K562 (cell line): ENCODE results near the gene NUCKS1. TPM values are rescaled to one million over a fixed set of nuclear protein-coding genes. Genes with fewer than 3 reads are reported as not detected.

Experiments
- ATAC-seq: fragments of 200-7000 bp; cut with Tn5 transposase; 3 replicates; pipeline ENCODE4 v1.9.1; 2020; ENCODE audit warnings: moderate library complexity
- BruUV-seq: library from RNA; stranded (reverse); fragments of 400-500 nt; replicated peaks from 2 replicates; lab custom pipeline; 2021; lab: Mats Ljungman, UMichigan
- CTCF ChIA-PET: fragments of 300-600 bp; formaldehyde crosslinking; extraction: SDS; loops from one replicate; lab custom pipeline; 2021; ENCODE audit warnings: low intra/inter-chr PET ratio; lab: Yijun Ruan, JAX
- POLR2A ChIA-PET: fragments of 300-600, 350-650 bp; sonication (Branson Sonifier 250); formaldehyde crosslinking; extraction: SDS; loops from one replicate; lab custom pipeline; 2021; ENCODE audit warnings: antibody characterized with exemption, inconsistent platforms; lab: Yijun Ruan, JAX
- DNase-seq, 4 experiments: peaks; one replicate each; pipeline versions ENCODE4 v3.0.0 to v3.0.0-alpha.2; 2011 to 2018; ENCODE audit warnings: low spot score in 3 of 4, mixed read lengths in 3 of 4; ENCODE audit errors: extremely low read depth in 1 of 4
- FAIRE-seq: peaks from 2 replicates; lab custom pipeline; 2011; peaks lifted over from hg19 to GRCh38; lab: Jason Lieb, UNC
- H2AFZ ChIP-seq: 2 replicates; pipeline ENCODE4 v1.6.0; 2011; ENCODE audit warnings: low read depth, low read length, control low read depth, inconsistent platforms
- H3K27ac ChIP-seq: fragments of 200-600 bp; 3 replicates; pipeline ENCODE4 v1.8.0; 2011; ENCODE audit warnings: low read depth, mild to moderate bottlenecking, control low read depth, inconsistent platforms, low read length, moderate library complexity, mixed read lengths; ENCODE audit errors: extremely low read depth
- H3K27me3 ChIP-seq, 2 experiments: fragments of 300-600 bp in 1 of 2; 2 replicates in 1 of 2; 3 replicates in 1 of 2; pipeline versions ENCODE4 v1.6.0 to v1.8.0; 2011; ENCODE audit warnings: inconsistent platforms in 2 of 2, low read length in 2 of 2, mild to moderate bottlenecking in 1 of 2, mixed read lengths in 1 of 2, moderate library complexity in 1 of 2; ENCODE audit not compliant: control insufficient read depth in 2 of 2, insufficient read depth in 2 of 2
- H3K36me3 ChIP-seq: fragments of 300-600 bp; 3 replicates; pipeline ENCODE4 v1.8.0; 2011; ENCODE audit warnings: mild to moderate bottlenecking, low read length, inconsistent platforms; ENCODE audit not compliant: control insufficient read depth, insufficient read depth
- H3K4me1 ChIP-seq, 2 experiments: fragments of 200-600 bp in 1 of 2; replicated peaks in 1 of 2; 2 replicates in 1 of 2; 3 replicates in 1 of 2; pipeline versions ENCODE4 v1.5.1 to v1.8.0; 2011; ENCODE audit warnings: inconsistent platforms in 2 of 2, low read length in 2 of 2, mild to moderate bottlenecking in 1 of 2, mixed read lengths in 1 of 2, moderate library complexity in 1 of 2; ENCODE audit not compliant: control insufficient read depth in 2 of 2, insufficient read depth in 2 of 2
- H3K4me2 ChIP-seq: 2 replicates; pipeline ENCODE4 v1.6.1; 2011; ENCODE audit warnings: low read length, control low read depth, inconsistent platforms, mixed read lengths; ENCODE audit not compliant: insufficient read depth
- H3K4me3 ChIP-seq: fragments of 200-600 bp; sonication (generic), shearing (Covaris generic); 2 replicates; pipeline ENCODE4 v1.5.1; 2016; ENCODE audit warnings: control low read depth, inconsistent platforms
- H3K79me2 ChIP-seq: fragments of 200-600 bp; 3 replicates; pipeline ENCODE4 v1.8.0; 2011; ENCODE audit warnings: low read length, inconsistent platforms; ENCODE audit not compliant: control insufficient read depth, insufficient read depth
- H3K9ac ChIP-seq, 2 experiments: 2 replicates each; pipeline versions ENCODE4 v1.6.0 to v1.6.1; 2011; ENCODE audit warnings: low read depth in 2 of 2, low read length in 2 of 2, control low read depth in 1 of 2, inconsistent platforms in 1 of 2, mild to moderate bottlenecking in 1 of 2, mixed read lengths in 1 of 2; ENCODE audit not compliant: insufficient read depth in 1 of 2
- H3K9me1 ChIP-seq: one replicate; pipeline ENCODE4 v1.6.0; 2011; ENCODE audit warnings: inconsistent platforms, mild to moderate bottlenecking, low read length, moderate library complexity; ENCODE audit not compliant: control insufficient read depth, insufficient read depth
- H3K9me3 ChIP-seq: replicated peaks from 2 replicates; pipeline ENCODE4 v1.5.1; 2011; ENCODE audit warnings: low read depth, low read length, inconsistent platforms; ENCODE audit not compliant: control insufficient read depth, insufficient read depth
- H4K20me1 ChIP-seq: replicated peaks from 2 replicates; pipeline ENCODE4 v1.6.1; 2011; ENCODE audit warnings: low read length, inconsistent platforms, mixed read lengths; ENCODE audit not compliant: control insufficient read depth, insufficient read depth
- MYBL2 ChIP-seq, 2 experiments: fragments of 450-650 bp in 1 of 2; sonication (generic) in 1 of 2; formaldehyde crosslinking in 1 of 2; IDR thresholded peaks; 2 replicates each; pipeline versions ENCODE4 v1.6.1 to v1.8.1; 2017 to 2022; ENCODE audit warnings: borderline replicate concordance in 1 of 2, inconsistent platforms in 1 of 2, low read depth in 1 of 2, mild to moderate bottlenecking in 1 of 2, missing genetic modification reagents in 1 of 2, moderate library complexity in 1 of 2
- ZNF121 ChIP-seq: sonication (generic); formaldehyde crosslinking; conservative IDR thresholded peaks from 2 replicates; pipeline ENCODE4 v1.8.0; 2022; ENCODE audit warnings: missing genetic modification reagents
- WGBS: fragments of 100-300 bp; shearing (Covaris generic); methylation state at CpG from one replicate; pipeline ENCODE4 v1.1.6; 2016; ENCODE audit warnings: low coverage, mixed read lengths; ENCODE audit not compliant: insufficient coverage; ENCODE audit errors: missing lambda C conversion rate; 5-methylcytosine and 5-hydroxymethylcytosine counted together
- in situ Hi-C: fragments of 300-500 bp; cut with MboI; formaldehyde crosslinking; loops from 4 replicates; pipeline ENCODE4 v1.15.0; 2018; ENCODE audit warnings: inconsistent platforms, mixed read lengths
- intact Hi-C: fragments of 100-400 bp; cut with micrococcal nuclease; formaldehyde crosslinking; loops from 2 replicates; pipeline ENCODE4 v1.14.2; 2022
- polyA plus RNA-seq, 8 experiments: library from polyadenylated mRNA; depleted of rRNA in 4 of 8; stranded (reverse) in 5 of 8; unstranded in 3 of 8; fragments of >200 nt; fragmentation: Nextera tagmentation in 2 of 8; fragmentation: Illumina TruSeq in 1 of 8; extraction: Ambion mirVana in 2 of 8; extraction: Trizol in 1 of 8; gene quantifications; 2 replicates each; pipeline versions ENCODE4 v1.2.1 to v1.2.3, GENCODE V29; 2011 to 2014; ENCODE audit warnings: inconsistent platforms in 1 of 8, missing spikeins in 1 of 8
- total RNA-seq, 7 experiments: library from RNA; depleted of rRNA in 6 of 7; stranded (reverse); fragments of >200 nt in 6 of 7; fragmentation: Illumina TruSeq in 2 of 7; extraction: Trizol in 2 of 7; gene quantifications; 2 replicates each; pipeline versions ENCODE4 v1.2.1 to v1.2.3, GENCODE V29; 2011 to 2021; ENCODE audit warnings: low replicate concordance in 1 of 7

NUCKS1 gene
- total and polyA plus RNA-seq, 9 of the 15 experiments (the other 6 are each of a cell fraction or from before 2014, with no cell fraction given), result 66.7 to 244 (median 149) TPM

DNA sequence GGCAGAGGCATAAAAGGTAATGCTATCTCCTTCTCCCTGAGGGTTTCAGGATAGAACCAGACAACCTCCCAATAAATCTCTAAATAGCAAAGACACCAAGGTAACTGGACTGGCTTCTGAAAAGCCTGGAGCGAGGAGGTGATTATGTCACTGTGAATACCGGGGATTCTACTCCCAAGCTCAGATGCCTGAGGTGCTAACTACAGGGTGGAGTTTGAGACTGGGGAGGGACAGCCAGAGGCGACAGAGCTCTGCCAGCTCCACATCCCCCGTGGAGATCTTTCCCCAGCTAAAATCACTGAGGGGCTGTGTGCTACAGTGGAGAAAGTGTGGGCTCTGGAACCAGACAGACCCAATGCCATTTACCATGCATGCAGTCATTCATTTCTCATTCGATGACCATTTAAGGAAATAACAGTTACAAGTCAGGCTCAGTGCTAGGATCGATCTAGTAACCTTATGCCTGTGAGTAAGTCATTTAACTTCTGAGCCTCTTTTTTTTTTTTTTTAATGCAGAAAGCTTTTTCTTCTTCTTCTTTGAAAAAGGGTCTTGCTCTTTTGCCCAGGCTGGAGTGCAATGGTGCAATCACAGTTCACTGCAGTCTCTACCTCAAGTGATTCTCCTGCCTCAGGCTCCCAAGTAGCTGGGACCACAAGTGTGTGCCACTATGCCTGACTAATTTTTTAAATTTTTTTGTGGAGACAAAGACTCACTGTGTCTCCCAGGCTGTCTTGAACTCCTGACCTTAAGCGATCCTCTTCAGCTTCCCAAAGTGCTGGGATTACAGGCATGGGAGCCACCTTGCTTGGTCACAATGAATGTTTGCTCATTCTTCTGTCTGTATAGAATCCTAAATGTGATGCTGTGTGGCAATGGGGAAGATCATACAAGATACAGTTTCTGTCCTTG is 61.6 kb downstream of the NUCKS1 start:
- H3K9me3 ChIP-seq, result no peaks in the 10 kb centered on the region
- intact Hi-C loops, result no loop called here
- H3K27ac ChIP-seq, result no peak overlapping the region
- CTCF ChIA-PET, result no interaction called here
- H3K4me3 ChIP-seq, result no peak overlapping the region
- H3K9ac ChIP-seq, result no peak overlapping the region
- peaks cover 4 to 6% of the 10 kb centered on the region in 2 experiments; a peak in 3 of 5 replicates for H3K4me1 ChIP-seq
- POLR2A ChIA-PET, result interaction anchor here (0.8 to 1.7 kb wide), 3 partner anchors 10 to 26 kb away, joined by 3 to 11 read pairs (median 5); no protein-coding TSS in a partner anchor
- H2AFZ ChIP-seq, result no peak overlapping the region
- no peak overlapping the region for H3K4me2 ChIP-seq
- H3K9me1 ChIP-seq, result no peaks in the 10 kb centered on the region
- 0 out of 2 replicates have a peak, but pooled peaks have one; percentile 14 for TF ChIP-seq ZNF121 (CRISPR knock-in tag)
- TF ChIP-seq MYBL2 (IDR thresholded peaks at IDR 0.05; ENCODE audit: low read depth), result no peak
- no peak for TF ChIP-seq MYBL2 (CRISPR knock-in tag; IDR thresholded peaks at IDR 0.05; ENCODE audit: borderline replicate concordance)
- TF ChIP-seq, all 486 proteins: peak for 1
- Histone ChIP-seq H3K36me3 (no peaks in the 10 kb centered on the region), H3K27me3 (peaks cover 18 to 20% of the 10 kb centered on the region in 2 experiments; a peak in 4 of 5 replicates), H3K79me2 (no peaks in the 10 kb centered on the region), H4K20me1 (no peaks in the 10 kb centered on the region)
- 11% methylated on average over 7 of the region's 7 CpGs for WGBS
- FAIRE-seq (no peak), DNase-seq (no peak), ATAC-seq (no peak)
- in situ Hi-C loops, result no loop called here
- no TSS peak for BruUV-seq
